Keratinocyte (primary cell): ENCODE data around the gene RAMACL. TPM values are rescaled to one million over a fixed set of nuclear protein-coding genes. Genes with fewer than 3 reads are reported as not detected.

Source experiments
- DNase-seq: peaks from one replicate; pipeline ENCODE4 v3.0.0-alpha.2; 2011; ENCODE audit warnings: low read depth, missing footprints, low spot score
- FAIRE-seq: peaks from 2 replicates; lab custom pipeline; 2011; peaks lifted over from hg19 to GRCh38; lab: Jason Lieb, UNC
- H2AFZ ChIP-seq: 2 replicates; pipeline ENCODE4 v1.6.0; 2012; ENCODE audit warnings: low read length, control low read depth, inconsistent platforms; ENCODE audit not compliant: control insufficient read depth
- H3K27ac ChIP-seq: 2 replicates; pipeline ENCODE4 v1.5.1; 2011; ENCODE audit warnings: low read length; ENCODE audit not compliant: control insufficient read depth, insufficient read depth
- H3K27me3 ChIP-seq: 3 replicates; pipeline ENCODE4 v1.6.0; 2011; ENCODE audit warnings: low read length; ENCODE audit not compliant: control insufficient read depth, insufficient read depth; ENCODE audit errors: extremely low read depth
- H3K36me3 ChIP-seq, 2 experiments: 2 replicates in 1 of 2; 3 replicates in 1 of 2; pipeline ENCODE4 v1.5.1; 2011; ENCODE audit warnings: low read length in 2 of 2, mild to moderate bottlenecking in 1 of 2; ENCODE audit not compliant: control insufficient read depth in 2 of 2, insufficient read depth in 2 of 2; ENCODE audit errors: extremely low read depth in 1 of 2
- H3K4me1 ChIP-seq: 3 replicates; pipeline ENCODE4 v1.5.1; 2011; ENCODE audit warnings: low read length; ENCODE audit not compliant: control insufficient read depth, insufficient read depth; ENCODE audit errors: extremely low read depth
- H3K4me2 ChIP-seq: 3 replicates; pipeline ENCODE4 v1.6.0; 2011; ENCODE audit warnings: low read depth, low read length; ENCODE audit not compliant: control insufficient read depth, insufficient read depth; ENCODE audit errors: extremely low read depth
- H3K4me3 ChIP-seq, 3 experiments: fragments of 200-600 bp in 1 of 3; sonication (generic) in 1 of 3; 2 replicates in 2 of 3; 3 replicates in 1 of 3; pipeline ENCODE4 v1.5.1; 2011 to 2016; ENCODE audit warnings: low read length in 3 of 3, mild to moderate bottlenecking in 3 of 3, control low read depth in 2 of 3, inconsistent platforms in 1 of 3, low read depth in 1 of 3, mixed read lengths in 1 of 3, mixed run types in 1 of 3, moderate library complexity in 1 of 3; ENCODE audit not compliant: control insufficient read depth in 2 of 3, insufficient read depth in 2 of 3; ENCODE audit errors: extremely low read depth in 1 of 3
- H3K79me2 ChIP-seq: 2 replicates; pipeline ENCODE4 v1.6.0; 2012; ENCODE audit warnings: low read length; ENCODE audit not compliant: control insufficient read depth, insufficient read depth
- H3K9ac ChIP-seq: 3 replicates; pipeline ENCODE4 v1.6.0; 2011; ENCODE audit warnings: low read length; ENCODE audit not compliant: control insufficient read depth, insufficient read depth; ENCODE audit errors: extremely low read depth
- H3K9me1 ChIP-seq: 3 replicates; pipeline ENCODE4 v1.6.0; 2011; ENCODE audit warnings: low read length; ENCODE audit not compliant: control insufficient read depth, insufficient read depth; ENCODE audit errors: extremely low read depth
- H3K9me3 ChIP-seq: 2 replicates; pipeline ENCODE4 v1.5.1; 2012; ENCODE audit warnings: low read depth, low read length; ENCODE audit not compliant: control insufficient read depth
- H4K20me1 ChIP-seq: 3 replicates; pipeline ENCODE4 v1.6.0; 2011; ENCODE audit warnings: low read length; ENCODE audit not compliant: control insufficient read depth, insufficient read depth; ENCODE audit errors: extremely low read depth
- CTCF ChIP-seq, 3 experiments: IDR thresholded peaks in 1 of 3; conservative IDR thresholded peaks in 1 of 3; optimal IDR thresholded peaks in 1 of 3; 2 replicates in 2 of 3; 3 replicates in 1 of 3; pipeline versions ENCODE3 to v1.5.1; 2011; ENCODE audit warnings: low read length in 3 of 3, mild to moderate bottlenecking in 3 of 3, moderate library complexity in 2 of 3, control low read depth in 1 of 3, inconsistent platforms in 1 of 3; ENCODE audit not compliant: insufficient read depth in 2 of 3; ENCODE audit errors: extremely low read depth in 1 of 3
- EZH2 ChIP-seq: IDR thresholded peaks from one replicate; pipeline ENCODE4 v1.6.1; 2012; ENCODE audit warnings: inconsistent platforms, mild to moderate bottlenecking, low read length, moderate library complexity
- dilution Hi-C: fragments of 300-500 bp; cut with MboI; formaldehyde crosslinking; loops from one replicate; pipeline ENCODE4 v1.7.0; 2020; ENCODE audit warnings: low sequenced_read_pairs; ENCODE audit not compliant: extremely low pct_ligation_motif_present
- polyA plus RNA-seq, 5 experiments: library from polyadenylated mRNA; depleted of rRNA in 3 of 5; stranded (reverse) in 3 of 5; stranded (forward) in 1 of 5; unstranded in 1 of 5; fragments of >200 nt; gene quantifications; 1 replicate in 1 of 5; 2 replicates in 3 of 5; 3 replicates in 1 of 5; pipeline versions ENCODE4 v1.2.1 to v1.2.3, GENCODE V29; 2011 to 2012; ENCODE audit warnings: missing spikeins in 2 of 5, low read depth in 1 of 5, low replicate concordance in 1 of 5

RAMACL gene
- polyA plus RNA-seq, 1 donor (not counting 4 experiments of a cell fraction or from before 2014, with no cell fraction given) = 5.3 TPM

GRCh38 chr6:166584853-166585429 lies 1.5 kb downstream of the RAMACL start:
- dilution Hi-C loops = no loop called here
- DNase-seq (no peak), FAIRE-seq (no peak)
- no peaks in the 10 kb centered on the region for H3K36me3 ChIP-seq
- TF ChIP-seq EZH2 (no peak), CTCF (optimal IDR thresholded peaks at IDR 0.05 in 1 of 3, IDR thresholded peaks at IDR 0.05 in 1 of 3, conservative IDR thresholded peaks at IDR 0.05 in 1 of 3; ENCODE audit: extremely low read depth in 1 of 3, insufficient read depth in 2 of 3, low read length in 3 of 3) (no peak)
- no peak overlapping the region for H3K4me2 ChIP-seq
- H3K9ac ChIP-seq = no peak overlapping the region
- no peaks in the 10 kb centered on the region for H3K79me2 ChIP-seq
- H4K20me1 ChIP-seq = no peaks in the 10 kb centered on the region
- no peaks in the 10 kb centered on the region for H3K9me1 ChIP-seq
- H3K27me3 ChIP-seq = no peaks in the 10 kb centered on the region
- no peak overlapping the region for H3K27ac ChIP-seq
- H2AFZ ChIP-seq = no peak overlapping the region
- H3K4me1 ChIP-seq = no peaks in the 10 kb centered on the region
- H3K4me3 ChIP-seq = no peak overlapping the region
- no peaks in the 10 kb centered on the region for H3K9me3 ChIP-seq

GRCh38 chr6:166584155-166584554 lies 2.3 kb downstream of the RAMACL start:
- Histone ChIP-seq H3K27ac (no peak overlapping the region), H3K4me2 (no peak overlapping the region), H3K4me1 (no peaks in the 10 kb centered on the region), H3K9me3 (no peaks in the 10 kb centered on the region), H3K36me3 (no peaks in the 10 kb centered on the region), H3K27me3 (no peaks in the 10 kb centered on the region), H2AFZ (no peak overlapping the region), H4K20me1 (no peaks in the 10 kb centered on the region), H3K9ac (no peak overlapping the region), H3K79me2 (no peaks in the 10 kb centered on the region), H3K9me1 (no peaks in the 10 kb centered on the region), H3K4me3 (no peak overlapping the region)
- FAIRE-seq (no peak), DNase-seq (no peak)
- TF ChIP-seq EZH2 (no peak), CTCF (optimal IDR thresholded peaks at IDR 0.05 in 1 of 3, IDR thresholded peaks at IDR 0.05 in 1 of 3, conservative IDR thresholded peaks at IDR 0.05 in 1 of 3; ENCODE audit: extremely low read depth in 1 of 3, insufficient read depth in 2 of 3, low read length in 3 of 3) (no peak)
- dilution Hi-C loops = no loop called here
